GM10847 (cell line): ENCODE results near the gene ZNF787.

Experiments used
- POLR2A ChIP-seq: IDR thresholded peaks from 2 replicates; pipeline ENCODE4 v1.6.1; 2011; ENCODE audit not compliant: insufficient read length; ENCODE audit errors: extremely low read depth

The ZNF787 gene

DNA sequence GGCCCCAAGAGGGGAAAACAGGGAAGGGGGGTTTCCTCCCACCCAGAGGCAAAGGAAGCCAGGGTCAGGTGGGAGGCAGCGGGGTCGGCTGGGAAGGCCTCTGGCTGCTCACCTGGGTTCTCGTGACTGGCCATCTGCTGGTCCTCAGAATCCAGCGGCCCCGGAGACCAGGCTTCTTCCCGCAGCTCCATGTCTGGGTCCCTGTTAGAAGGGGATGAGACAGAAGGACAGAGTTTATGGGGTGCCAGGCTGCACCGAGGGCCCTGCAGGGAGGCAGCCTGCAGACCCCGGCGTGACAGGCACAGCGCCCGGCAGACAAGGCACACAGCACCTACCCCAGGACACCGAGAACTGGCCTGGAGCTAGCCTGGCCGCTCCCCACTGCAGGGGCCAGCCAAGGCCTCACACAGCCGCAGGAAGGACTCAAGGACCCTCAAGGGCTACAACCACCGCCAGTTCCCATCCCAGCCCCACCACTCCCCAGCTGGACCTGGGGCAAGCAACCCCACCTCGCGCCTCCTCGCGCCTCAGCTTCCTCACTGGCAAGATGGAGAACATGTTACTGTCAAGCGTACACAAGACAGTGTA is 18.0 kb downstream of the ZNF787 start:
- TF ChIP-seq POLR2A: no peak

DNA sequence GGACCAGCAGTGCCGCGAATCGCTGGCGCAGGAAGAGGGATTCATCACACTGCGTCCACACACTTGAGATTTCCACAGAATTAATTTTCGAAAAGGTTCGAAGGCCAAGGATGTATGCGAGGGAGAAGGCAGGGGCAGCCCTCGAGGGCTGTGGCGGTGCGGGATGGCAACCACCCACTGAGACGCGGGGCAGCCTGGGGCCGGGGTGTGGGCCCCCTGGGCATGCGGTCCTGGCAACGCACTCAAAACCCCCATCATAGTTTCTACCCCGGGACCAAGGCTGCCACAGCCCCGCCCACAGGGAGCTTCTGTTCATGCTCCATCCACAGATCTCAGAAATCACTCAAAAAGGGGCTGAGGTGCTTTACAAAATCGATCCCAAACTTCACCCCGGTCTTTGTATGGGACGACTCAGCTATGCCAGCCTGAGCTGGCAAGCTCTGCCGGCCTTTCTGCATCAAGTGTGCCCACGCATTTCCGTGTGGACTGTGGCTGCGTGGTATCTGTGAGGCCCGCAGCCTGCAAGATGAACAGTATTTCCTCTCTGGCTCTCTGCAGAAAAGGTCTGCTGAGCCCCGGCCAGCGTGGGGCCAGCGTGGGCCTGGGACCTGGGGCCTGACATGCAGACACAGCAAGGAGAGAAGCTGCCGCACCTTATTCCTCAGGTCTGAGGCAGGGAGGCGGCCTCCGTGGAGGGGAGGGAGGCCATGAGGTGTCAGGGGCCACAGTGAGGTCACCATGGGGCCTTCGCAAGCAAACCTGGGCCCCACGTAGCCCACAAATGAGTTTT is 19.2 kb downstream of the ZNF787 start:
- no peak for TF ChIP-seq POLR2A

GRCh38 chr19:56101095-56101494 is 20.0 kb downstream of the ZNF787 start:
- no peak for TF ChIP-seq POLR2A

- no peak for TF ChIP-seq POLR2A
These were observed 21.2 kb downstream of the ZNF787 start for GRCh38 chr19:56099638-56100539.

- TF ChIP-seq POLR2A: no peak
These were observed 22.1 kb downstream of the ZNF787 start for GRCh38 chr19:56098731-56099568.

DNA sequence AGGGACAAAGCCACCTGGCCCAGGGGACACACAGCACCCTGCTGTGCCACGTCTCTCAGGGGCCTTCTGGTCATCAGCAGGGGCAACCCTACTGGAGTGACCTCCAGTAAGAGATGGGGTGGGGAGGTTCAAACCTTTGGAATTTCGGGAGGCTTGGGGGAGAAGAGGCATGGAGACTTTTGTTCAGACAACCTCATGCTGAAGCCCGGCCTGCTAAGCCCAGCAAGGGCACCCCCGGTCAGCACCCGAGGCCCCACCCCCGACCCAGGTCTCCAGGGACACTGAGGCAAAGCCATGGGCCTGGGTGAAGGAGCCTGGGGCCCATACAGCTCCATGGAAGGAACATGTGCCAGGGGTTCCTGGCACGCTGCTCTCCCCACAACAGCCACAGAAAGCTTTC is 23.3 kb downstream of the ZNF787 start:
- no peak for TF ChIP-seq POLR2A

DNA sequence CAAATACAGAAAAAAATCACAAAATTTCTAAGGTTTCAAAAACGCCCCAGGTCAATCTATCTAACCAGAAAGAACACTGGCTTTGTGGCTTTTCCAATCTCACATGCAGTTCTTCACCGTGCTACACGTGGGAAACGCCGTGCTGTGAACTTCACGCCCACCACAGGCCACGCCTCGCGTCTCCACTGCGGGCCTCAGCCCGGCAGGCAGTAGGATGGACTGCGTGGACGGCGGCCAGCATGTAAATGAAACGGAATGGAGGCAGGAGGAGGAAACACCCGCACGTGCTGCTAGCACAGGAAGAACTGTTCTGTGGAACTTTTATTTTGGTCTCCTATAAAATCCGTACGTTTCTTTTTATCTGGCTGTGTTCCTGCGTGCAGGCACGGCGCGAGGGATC is 23.8 kb downstream of the ZNF787 start:
- no peak for TF ChIP-seq POLR2A

DNA sequence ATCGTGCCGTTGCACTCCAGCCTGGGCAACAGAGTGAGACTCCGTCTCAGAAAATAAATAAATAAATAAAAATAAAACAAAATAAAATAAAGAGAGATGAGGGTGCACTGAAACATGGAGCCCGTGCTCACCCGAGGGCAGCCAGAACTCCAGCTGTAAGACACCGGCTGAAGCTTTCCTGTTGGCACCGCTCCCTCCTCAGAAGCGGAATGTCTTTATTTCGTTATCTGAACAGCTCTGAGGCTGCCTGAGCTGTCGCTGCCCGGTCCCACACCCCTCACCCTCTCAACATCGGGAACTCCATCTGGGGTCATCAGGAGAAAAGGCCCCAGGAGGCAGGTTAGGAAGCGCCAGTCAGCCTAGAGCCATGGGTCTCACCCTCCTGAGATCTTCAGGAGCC is 24.4 kb downstream of the ZNF787 start:
- TF ChIP-seq POLR2A: no peak

DNA sequence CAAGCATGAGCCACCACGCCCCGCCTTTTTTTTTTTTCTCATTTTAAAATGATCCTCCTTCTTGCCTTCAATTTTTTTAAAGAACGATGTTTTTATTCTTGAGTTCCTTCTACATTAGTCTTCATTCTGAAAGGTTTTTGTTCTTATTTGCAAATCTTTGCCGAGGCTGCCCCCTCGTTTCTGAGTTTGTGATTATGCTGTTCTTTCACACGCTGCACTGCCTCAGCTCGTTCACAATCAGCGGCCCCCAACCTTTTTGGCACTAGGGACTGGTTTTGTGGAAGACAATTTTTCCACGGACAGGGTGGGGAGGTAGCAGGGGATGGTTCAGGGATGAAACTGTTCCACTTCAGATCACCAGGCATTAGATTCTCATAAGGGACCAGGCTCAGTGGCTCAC is 26.6 kb downstream of the ZNF787 start:
- TF ChIP-seq POLR2A: no peak

GRCh38 chr19:56092685-56093631 is 28.1 kb downstream of the ZNF787 start:
- TF ChIP-seq POLR2A: no peak

DNA sequence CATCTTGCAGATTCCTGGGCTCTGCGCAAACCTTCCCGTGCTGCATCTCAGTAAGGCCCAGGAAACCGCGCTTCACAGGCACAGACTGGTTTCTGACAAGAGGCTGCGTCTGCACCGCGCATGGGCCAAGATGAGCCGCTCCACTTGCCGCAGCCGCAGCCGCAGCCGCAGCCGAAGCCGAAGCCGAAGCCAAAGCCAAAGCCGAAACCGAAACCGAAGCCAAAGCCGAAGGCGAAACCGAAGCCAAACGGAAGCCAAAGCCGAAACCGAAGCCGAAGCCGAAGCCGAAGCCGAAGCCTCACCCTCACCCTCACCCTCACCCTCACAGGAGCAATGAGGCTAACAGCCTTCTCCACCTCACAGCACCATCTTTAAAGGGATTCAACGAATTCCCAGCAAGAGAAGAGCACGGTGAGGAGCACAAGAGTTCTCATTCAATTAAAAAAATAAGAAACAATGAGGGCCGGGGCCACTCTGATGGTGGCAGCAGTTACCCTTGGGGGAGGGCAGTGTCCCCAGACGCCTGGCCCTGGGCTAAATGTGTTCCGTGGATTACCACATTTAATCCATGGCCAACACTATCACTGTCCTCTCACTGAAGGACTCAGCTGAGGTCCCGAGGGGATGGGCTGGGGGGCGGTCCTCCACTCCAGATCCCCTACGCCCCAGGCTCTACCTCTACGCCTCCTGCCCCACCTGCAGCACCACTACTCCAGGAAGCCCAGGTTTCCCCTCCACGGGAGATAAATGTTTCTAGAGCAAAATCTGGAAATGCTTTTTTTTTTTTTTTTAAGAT is 29.1 kb downstream of the ZNF787 start:
- TF ChIP-seq POLR2A: no peak

GRCh38 chr19:56091066-56091490 is 30.0 kb downstream of the ZNF787 start:
- TF ChIP-seq POLR2A: no peak

- no peak for TF ChIP-seq POLR2A
These were observed 31.8 kb downstream of the ZNF787 start for GRCh38 chr19:56089344-56089743.
